HepG2 (cell line): ENCODE results near the gene ARRDC1. TPM values are rescaled to one million over a fixed set of nuclear protein-coding genes. Genes with fewer than 3 reads are reported as not detected.

Experiments used
- ATAC-seq: fragments of 200-7000 bp; cut with Tn5 transposase; 3 replicates; pipeline ENCODE4 v1.9.1; 2020; ENCODE audit warnings: mild to moderate bottlenecking, moderate library complexity
- BruUV-seq: library from RNA; stranded (reverse); fragments of 400-500 nt; replicated peaks from 2 replicates; lab custom pipeline; 2021; lab: Mats Ljungman, UMichigan
- CTCF ChIA-PET: fragments of 300-600 bp; formaldehyde crosslinking; extraction: SDS; loops from one replicate; lab custom pipeline; 2021; ENCODE audit warnings: low total read pairs, inconsistent platforms, low intra/inter-chr PET ratio; lab: Yijun Ruan, JAX
- POLR2A ChIA-PET: fragments of 350-600 bp; sonication (Branson Sonifier 250); formaldehyde crosslinking; loops from one replicate; lab custom pipeline; 2020; ENCODE audit warnings: antibody characterized with exemption, inconsistent platforms; lab: Yijun Ruan, JAX
- DNase-seq: peaks from one replicate; pipeline ENCODE4 v3.0.0-alpha.2; 2015; ENCODE audit warnings: low spot score
- FAIRE-seq: peaks from 3 replicates; lab custom pipeline; 2011; peaks lifted over from hg19 to GRCh38; lab: Jason Lieb, UNC
- H2AFZ ChIP-seq: one replicate; pipeline ENCODE4 v1.6.1; 2011; ENCODE audit warnings: low read length, inconsistent platforms
- H3K27ac ChIP-seq: fragments of 300-600 bp; 3 replicates; pipeline ENCODE4 v1.8.0; 2011; ENCODE audit warnings: mixed run types, mild to moderate bottlenecking, mixed read lengths, low read length, inconsistent platforms; ENCODE audit not compliant: insufficient read depth; ENCODE audit errors: extremely low read length
- H3K27me3 ChIP-seq, 2 experiments: fragments of 200-600 bp in 1 of 2; 2 replicates in 1 of 2; 3 replicates in 1 of 2; pipeline versions ENCODE4 v1.6.0 to v1.8.0; 2011; ENCODE audit warnings: low read length in 2 of 2, mild to moderate bottlenecking in 2 of 2, moderate library complexity in 2 of 2, inconsistent platforms in 1 of 2; ENCODE audit not compliant: insufficient read depth in 2 of 2, control insufficient read depth in 1 of 2
- H3K36me3 ChIP-seq, 2 experiments: fragments of 200-600 bp in 1 of 2; replicated peaks in 1 of 2; 2 replicates in 1 of 2; 3 replicates in 1 of 2; pipeline versions ENCODE4 v1.5.1 to v1.8.0; 2011; ENCODE audit warnings: low read length in 2 of 2, inconsistent platforms in 1 of 2; ENCODE audit not compliant: insufficient read depth in 2 of 2, control insufficient read depth in 1 of 2
- H3K4me1 ChIP-seq: 2 replicates; pipeline ENCODE4 v1.5.1; 2012; ENCODE audit warnings: low read length, inconsistent platforms; ENCODE audit not compliant: insufficient read depth
- H3K4me2 ChIP-seq: 2 replicates; pipeline ENCODE4 v1.6.0; 2011; ENCODE audit warnings: low read depth, low read length, inconsistent platforms
- H3K4me3 ChIP-seq, 3 experiments: fragments of 200-600 bp in 1 of 3; sonication (generic), shearing (Covaris generic) in 1 of 3; replicated peaks in 1 of 3; 2 replicates each; pipeline ENCODE4 v1.5.1; 2011 to 2016; ENCODE audit warnings: low read length in 3 of 3, inconsistent platforms in 2 of 3, low read depth in 2 of 3, mild to moderate bottlenecking in 2 of 3, control low read depth in 1 of 3, mixed read lengths in 1 of 3; ENCODE audit not compliant: insufficient read depth in 1 of 3
- H3K79me2 ChIP-seq: one replicate; pipeline ENCODE4 v1.6.1; 2011; ENCODE audit warnings: low read length, inconsistent platforms; ENCODE audit not compliant: insufficient read depth
- H3K9ac ChIP-seq: 2 replicates; pipeline ENCODE4 v1.6.0; 2011; ENCODE audit warnings: mild to moderate bottlenecking, low read depth, low read length, inconsistent platforms; ENCODE audit not compliant: insufficient read depth
- H3K9me3 ChIP-seq: 2 replicates; pipeline ENCODE4 v1.5.1; 2012; ENCODE audit warnings: mild to moderate bottlenecking, low read length
- H4K20me1 ChIP-seq: 2 replicates; pipeline ENCODE4 v1.6.0; 2011; ENCODE audit warnings: inconsistent platforms, mild to moderate bottlenecking, low read length, moderate library complexity; ENCODE audit not compliant: insufficient read depth
- GPN1 ChIP-seq: sonication (generic); formaldehyde crosslinking; IDR thresholded peaks from 2 replicates; pipeline ENCODE4 v1.5.1; 2020; ENCODE audit warnings: missing genetic modification reagents, borderline replicate concordance
- IRF9 ChIP-seq: sonication (generic); formaldehyde crosslinking; IDR thresholded peaks from 2 replicates; pipeline ENCODE4 v1.8.0; 2022; ENCODE audit warnings: missing genetic modification reagents, mild to moderate bottlenecking, borderline replicate concordance
- KIAA2018 ChIP-seq: sonication (generic); formaldehyde crosslinking; IDR thresholded peaks from 2 replicates; pipeline ENCODE4 v1.5.0; 2020; ENCODE audit warnings: mild to moderate bottlenecking, missing genetic modification reagents, borderline replicate concordance
- MXI1 ChIP-seq: IDR thresholded peaks from 3 replicates; pipeline ENCODE4 v1.6.1; 2012; ENCODE audit warnings: low read depth, low read length, inconsistent platforms, borderline replicate concordance
- NR1H2 ChIP-seq: sonication (generic); formaldehyde crosslinking; IDR thresholded peaks from 2 replicates; pipeline ENCODE4 v1.8.1; 2022; ENCODE audit warnings: low read depth, missing genetic modification reagents, borderline replicate concordance
- THAP8 ChIP-seq: sonication (generic); formaldehyde crosslinking; IDR thresholded peaks from 2 replicates; pipeline ENCODE4 v1.5.1; 2020; ENCODE audit warnings: missing genetic modification reagents, mild to moderate bottlenecking, borderline replicate concordance
- TIGD3 ChIP-seq: sonication (generic); formaldehyde crosslinking; IDR thresholded peaks from 2 replicates; pipeline ENCODE4 v1.5.1; 2020; ENCODE audit warnings: mild to moderate bottlenecking, missing genetic modification reagents, borderline replicate concordance
- ZBTB8A ChIP-seq: sonication (generic); formaldehyde crosslinking; IDR thresholded peaks from 2 replicates; pipeline ENCODE4 v1.4.0; 2020; ENCODE audit warnings: mild to moderate bottlenecking, low read depth, missing genetic modification reagents, borderline replicate concordance
- ZNF331 ChIP-seq: sonication (generic); formaldehyde crosslinking; IDR thresholded peaks from 2 replicates; pipeline ENCODE4 v1.4.0; 2020; ENCODE audit warnings: missing genetic modification reagents
- WGBS: methylation state at CpG from one replicate; pipeline ENCODE4 v1.1.6; 2017; ENCODE audit warnings: low lambda C conversion rate; 5-methylcytosine and 5-hydroxymethylcytosine counted together
- in situ Hi-C: cut with HindIII; loops from 2 replicates; pipeline ENCODE4 v1.10.0; 2017; ENCODE audit warnings: low pct_unique_long_range_greater_than_20kb; ENCODE audit not compliant: extremely low pct_ligation_motif_present
- intact Hi-C: fragments of 100-400 bp; cut with micrococcal nuclease; formaldehyde crosslinking; loops from one replicate; pipeline ENCODE4 v1.10.0; 2022; ENCODE audit not compliant: unreplicated experiment
- polyA plus RNA-seq, 8 experiments: library from polyadenylated mRNA; depleted of rRNA in 3 of 8; stranded (reverse) in 7 of 8; unstranded in 1 of 8; fragments of >200 nt; fragmentation: Illumina TruSeq in 4 of 8; extraction: Trizol in 4 of 8; gene quantifications; 2 replicates each; pipeline versions ENCODE4 v1.2.1 to v1.2.3, GENCODE V29; 2011 to 2016; ENCODE audit warnings: low read depth in 4 of 8, missing spikeins in 1 of 8, mixed read lengths in 1 of 8; ENCODE audit not compliant: insufficient read depth in 1 of 8
- total RNA-seq, 5 experiments: library from RNA; depleted of rRNA; stranded (reverse); fragments of >200 nt; fragmentation: Illumina TruSeq; extraction: Trizol; gene quantifications; 2 replicates each; pipeline ENCODE4 v1.2.3, GENCODE V29; 2016; ENCODE audit warnings: low read depth in 1 of 5

Gene ARRDC1
- total and polyA plus RNA-seq, 2 of the 13 experiments (the other 11 are each of a cell fraction or from before 2014, with no cell fraction given): 21.7 to 44.4 TPM

- no TSS peak for BruUV-seq
- POLR2A ChIA-PET: no interaction called here
- TF ChIP-seq THAP8 (CRISPR knock-in tag) (no peak), ZNF331 (CRISPR knock-in tag) (no peak), MXI1 (no peak), GPN1 (CRISPR knock-in tag) (no peak), KIAA2018 (CRISPR knock-in tag) (no peak), TIGD3 (no peak), NR1H2 (CRISPR knock-in tag) (no peak), ZBTB8A (CRISPR knock-in tag) (no peak), IRF9 (no peak)
Observed at GRCh38 chr9:137558127-137558526, 47.4 kb upstream of the ARRDC1 start.

More at GRCh38 chr9:137558127-137558526, 47.4 kb upstream of the ARRDC1 start:
- DNase-seq (no peak), ATAC-seq (no peak), FAIRE-seq (no peak)
- Histone ChIP-seq H3K4me2 (no peak overlapping the region), H3K79me2 (no peaks in the 10 kb centered on the region), H3K27ac (no peak overlapping the region), H3K36me3 (peaks cover 13 to 42% of the 10 kb centered on the region in 2 experiments), H2AFZ (no peak overlapping the region), H3K27me3 (no peaks in the 10 kb centered on the region), H3K4me1 (peaks cover 31% of the 10 kb centered on the region), H3K9ac (no peak overlapping the region), H4K20me1 (no peaks in the 10 kb centered on the region), H3K9me3 (no peaks in the 10 kb centered on the region), H3K4me3 (no peak overlapping the region)
- intact Hi-C loops (no loop called here), in situ Hi-C loops (no loop called here)
- CTCF ChIA-PET: no interaction called here
- WGBS: 96% methylated on average over 4 of the region's 4 CpGs
